PFSK-1 (cell line): Measurements from ENCODE around the gene ITPRIPL2.

Source experiments
- FOXP2 ChIP-seq: optimal IDR thresholded peaks from 2 replicates; pipeline ENCODE3; 2011; ENCODE audit warnings: borderline replicate concordance, control low read depth, inconsistent platforms; ENCODE audit not compliant: insufficient read depth; ENCODE audit errors: extremely low read length, extremely low read depth
- POLR2AphosphoS5 ChIP-seq: IDR thresholded peaks from 2 replicates; pipeline ENCODE4 v1.6.1; 2012; ENCODE audit warnings: low read depth, mild to moderate bottlenecking, control low read depth, low read length, moderate library complexity
- SIN3A ChIP-seq: IDR thresholded peaks from 2 replicates; pipeline ENCODE4 v1.6.1; 2012; ENCODE audit warnings: mild to moderate bottlenecking, low read length, moderate library complexity, borderline replicate concordance; ENCODE audit not compliant: insufficient read depth
- TAF1 ChIP-seq: IDR thresholded peaks from 2 replicates; pipeline ENCODE4 v1.6.1; 2012; ENCODE audit warnings: low read length, control low read depth, borderline replicate concordance; ENCODE audit not compliant: insufficient read depth
- TF ChIP-seq, protein P1 (sequence below), 2 experiments: IDR thresholded peaks; 2 replicates each; pipeline versions ENCODE4 v1.6.1 to v1.8.0; 2011 to 2012; ENCODE audit warnings: low read depth in 2 of 2, low read length in 2 of 2, control low read depth in 1 of 2, inconsistent platforms in 1 of 2, mild to moderate bottlenecking in 1 of 2, moderate library complexity in 1 of 2; ENCODE audit not compliant: insufficient read depth in 1 of 2

ITPRIPL2 gene

DNA sequence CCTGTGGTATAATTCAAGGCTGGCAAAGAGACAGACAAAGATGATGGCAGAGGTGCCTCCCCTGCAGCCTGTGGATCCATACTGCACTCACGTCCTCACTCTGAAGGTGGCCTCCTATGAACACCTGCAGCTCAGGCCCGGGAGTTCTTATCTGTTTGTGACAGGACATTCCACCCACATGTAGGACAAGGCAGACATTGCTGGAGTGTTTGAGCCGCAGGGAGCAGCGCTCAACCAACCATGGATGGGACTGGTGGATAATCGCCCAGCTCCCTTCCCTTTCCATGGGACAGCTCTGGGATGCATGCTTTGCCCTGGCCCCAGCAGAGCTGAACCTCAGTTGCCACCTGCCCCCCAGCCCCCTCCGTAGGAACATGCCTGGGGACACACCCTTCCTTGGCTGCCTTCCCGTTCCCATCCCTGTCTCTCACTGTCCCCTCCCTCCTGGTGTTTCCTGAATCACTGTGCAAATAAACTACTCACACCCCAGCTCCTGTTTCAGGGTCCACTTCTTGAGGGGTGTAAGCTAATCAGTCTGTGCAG is 22.2 kb downstream of the ITPRIPL2 start:
- TF ChIP-seq, protein P1, sequence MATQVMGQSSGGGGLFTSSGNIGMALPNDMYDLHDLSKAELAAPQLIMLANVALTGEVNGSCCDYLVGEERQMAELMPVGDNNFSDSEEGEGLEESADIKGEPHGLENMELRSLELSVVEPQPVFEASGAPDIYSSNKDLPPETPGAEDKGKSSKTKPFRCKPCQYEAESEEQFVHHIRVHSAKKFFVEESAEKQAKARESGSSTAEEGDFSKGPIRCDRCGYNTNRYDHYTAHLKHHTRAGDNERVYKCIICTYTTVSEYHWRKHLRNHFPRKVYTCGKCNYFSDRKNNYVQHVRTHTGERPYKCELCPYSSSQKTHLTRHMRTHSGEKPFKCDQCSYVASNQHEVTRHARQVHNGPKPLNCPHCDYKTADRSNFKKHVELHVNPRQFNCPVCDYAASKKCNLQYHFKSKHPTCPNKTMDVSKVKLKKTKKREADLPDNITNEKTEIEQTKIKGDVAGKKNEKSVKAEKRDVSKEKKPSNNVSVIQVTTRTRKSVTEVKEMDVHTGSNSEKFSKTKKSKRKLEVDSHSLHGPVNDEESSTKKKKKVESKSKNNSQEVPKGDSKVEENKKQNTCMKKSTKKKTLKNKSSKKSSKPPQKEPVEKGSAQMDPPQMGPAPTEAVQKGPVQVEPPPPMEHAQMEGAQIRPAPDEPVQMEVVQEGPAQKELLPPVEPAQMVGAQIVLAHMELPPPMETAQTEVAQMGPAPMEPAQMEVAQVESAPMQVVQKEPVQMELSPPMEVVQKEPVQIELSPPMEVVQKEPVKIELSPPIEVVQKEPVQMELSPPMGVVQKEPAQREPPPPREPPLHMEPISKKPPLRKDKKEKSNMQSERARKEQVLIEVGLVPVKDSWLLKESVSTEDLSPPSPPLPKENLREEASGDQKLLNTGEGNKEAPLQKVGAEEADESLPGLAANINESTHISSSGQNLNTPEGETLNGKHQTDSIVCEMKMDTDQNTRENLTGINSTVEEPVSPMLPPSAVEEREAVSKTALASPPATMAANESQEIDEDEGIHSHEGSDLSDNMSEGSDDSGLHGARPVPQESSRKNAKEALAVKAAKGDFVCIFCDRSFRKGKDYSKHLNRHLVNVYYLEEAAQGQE (IDR thresholded peaks at IDR 0.05; ENCODE audit: insufficient read depth in 1 of 2, low read depth in 2 of 2, low read length in 2 of 2): no peak
- no peak for TF ChIP-seq TAF1
- TF ChIP-seq SIN3A: no peak
- TF ChIP-seq FOXP2: no peak
- TF ChIP-seq POLR2AphosphoS5: no peak

DNA sequence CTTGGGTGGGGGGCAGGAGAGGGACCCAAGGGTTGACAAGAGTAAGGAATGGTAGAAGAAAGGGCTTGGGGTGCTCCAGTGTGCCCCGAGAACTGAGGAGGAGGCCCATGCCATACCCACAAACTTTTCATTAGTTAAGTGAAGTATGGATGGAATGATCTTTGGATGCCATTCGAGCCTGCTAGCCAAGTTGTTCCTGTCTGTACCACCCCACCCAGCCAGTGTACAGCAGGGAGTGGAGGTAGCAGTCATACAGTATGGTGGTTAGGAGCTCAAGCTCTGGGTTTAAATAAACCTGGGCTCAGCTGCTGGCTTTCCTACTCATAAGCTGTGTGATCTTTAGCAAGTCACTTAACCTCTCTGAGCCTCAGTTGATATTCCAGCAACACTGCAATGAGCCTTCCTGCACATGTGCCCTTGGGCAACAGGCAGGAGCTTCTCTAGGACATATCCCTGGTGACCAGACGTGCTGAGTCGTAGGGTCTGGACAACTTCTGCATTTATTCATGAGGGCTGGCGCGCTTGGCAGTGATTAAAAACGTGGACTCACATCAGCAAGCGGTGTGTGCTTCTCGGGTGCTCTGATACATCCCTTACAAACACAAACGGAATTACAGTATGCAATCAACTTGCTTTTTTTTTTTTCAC is 22.9 kb downstream of the ITPRIPL2 start:
- TF ChIP-seq FOXP2 (no peak), SIN3A (no peak)
- TF ChIP-seq, protein P1 (IDR thresholded peaks at IDR 0.05; ENCODE audit: insufficient read depth in 1 of 2, low read depth in 2 of 2, low read length in 2 of 2): no peak

DNA sequence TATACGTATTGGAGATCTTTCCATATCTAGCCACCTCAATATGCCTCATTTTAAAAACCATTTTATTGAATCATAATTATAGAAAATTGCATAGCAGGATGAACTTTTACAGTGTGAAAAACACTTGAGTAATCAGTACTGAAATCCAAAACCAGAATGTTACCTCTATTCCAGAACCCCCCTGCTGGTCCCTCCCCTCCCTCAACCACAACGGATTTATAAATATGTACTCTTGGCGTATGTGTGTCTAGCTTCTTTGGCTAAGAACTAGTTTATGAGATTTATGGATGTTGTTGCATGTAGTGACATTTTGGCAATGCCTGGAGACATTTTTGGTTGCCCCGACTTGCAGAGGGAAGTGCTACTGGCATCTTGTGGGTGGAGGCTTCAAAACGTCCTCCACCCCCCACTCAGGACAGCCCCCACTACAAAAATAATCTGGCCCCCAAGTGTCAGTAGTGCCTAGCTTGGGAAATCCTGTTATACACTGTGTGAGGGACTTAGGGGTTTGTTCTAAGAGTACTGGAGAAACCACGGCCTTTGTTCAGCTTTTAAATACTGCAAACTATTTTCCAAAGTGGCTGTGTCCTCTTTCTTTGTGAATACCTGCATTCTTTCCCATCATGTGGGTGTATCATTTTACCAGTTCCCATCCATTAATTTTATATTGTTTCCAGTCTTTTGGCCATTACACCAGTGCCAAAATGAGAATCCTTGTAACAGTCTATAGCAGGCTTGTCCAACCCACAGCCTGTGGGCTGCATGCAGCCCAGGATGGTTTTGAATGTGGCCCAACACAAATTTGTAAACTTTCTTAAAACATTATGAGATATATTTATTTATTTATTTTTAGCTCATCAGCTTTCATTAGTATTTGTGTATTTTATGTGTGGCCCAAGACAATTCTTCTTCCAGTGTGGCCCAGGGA is 23.7 kb downstream of the ITPRIPL2 start:
- TF ChIP-seq TAF1 (no peak), SIN3A (no peak), FOXP2 (no peak), POLR2AphosphoS5 (no peak)
- TF ChIP-seq, protein P1 (IDR thresholded peaks at IDR 0.05; ENCODE audit: insufficient read depth in 1 of 2, low read depth in 2 of 2, low read length in 2 of 2): no peak

DNA sequence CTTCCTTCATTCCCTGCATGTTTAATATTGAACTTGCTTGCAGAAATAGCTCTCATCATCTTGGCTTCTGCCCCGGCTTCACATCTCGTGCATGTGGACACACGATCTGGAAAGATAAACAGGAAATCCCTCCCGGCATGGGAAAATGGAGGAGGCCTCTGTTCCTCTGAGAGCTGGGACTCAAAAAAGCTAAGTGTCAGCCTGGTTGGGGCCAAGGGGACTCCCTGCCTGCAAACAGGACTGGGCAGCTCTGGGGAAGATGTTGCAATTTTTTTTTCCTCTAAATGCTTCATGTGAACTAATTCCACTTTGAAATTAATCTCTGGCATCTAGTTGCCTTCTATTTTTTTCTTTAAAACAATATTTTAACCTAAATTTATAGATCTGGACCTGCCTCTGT is 24.8 kb downstream of the ITPRIPL2 start:
- peak; percentile 50; the same call in 1 of the 2 replicates for TF ChIP-seq SIN3A
- TF ChIP-seq, protein P1 (IDR thresholded peaks at IDR 0.05; ENCODE audit: insufficient read depth in 1 of 2, low read depth in 2 of 2, low read length in 2 of 2): 0 out of 4 replicates have a peak, but pooled peaks of 1 of the 2 experiments have one; percentile 21
- no peak for TF ChIP-seq TAF1
- TF ChIP-seq FOXP2: peak; percentile 27
- no peak for TF ChIP-seq POLR2AphosphoS5
